GM21723 (cell line): Measurements from ENCODE around the gene PSMA7.

ENCODE experiments used
- ATAC-seq: cut with Tn5 transposase; IDR thresholded peaks from one replicate; pipeline ENCODE4 v1.9.1; 2021; ENCODE audit warnings: mild to moderate bottlenecking, moderate library complexity; ENCODE audit not compliant: unreplicated experiment

The PSMA7 gene

DNA sequence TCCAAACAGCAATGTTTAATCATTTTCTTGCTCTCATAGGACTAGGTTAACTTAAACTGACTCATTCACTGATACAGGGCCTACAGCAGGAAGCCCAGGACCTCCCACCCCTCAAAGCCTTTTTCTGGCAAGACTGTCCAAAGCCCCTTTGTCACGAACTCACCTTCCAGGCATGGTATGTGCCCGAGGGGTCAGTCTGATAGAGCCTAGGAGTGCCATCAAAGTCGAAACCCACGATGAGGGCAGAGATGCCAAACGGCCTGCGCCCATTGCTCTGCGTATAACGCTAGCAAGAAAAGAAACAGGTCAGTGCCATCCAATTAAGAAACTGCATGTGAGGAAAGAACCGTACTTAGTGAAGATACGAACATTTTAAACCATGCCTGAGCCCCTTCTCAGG is 4.3 kb downstream of the PSMA7 start:
- no peak for ATAC-seq

GRCh38 chr20:62138204-62138543 is 5.0 kb downstream of the PSMA7 start:
- ATAC-seq, result no peak

GRCh38 chr20:62137478-62138203 is 5.6 kb downstream of the PSMA7 start:
- ATAC-seq, result no peak

DNA sequence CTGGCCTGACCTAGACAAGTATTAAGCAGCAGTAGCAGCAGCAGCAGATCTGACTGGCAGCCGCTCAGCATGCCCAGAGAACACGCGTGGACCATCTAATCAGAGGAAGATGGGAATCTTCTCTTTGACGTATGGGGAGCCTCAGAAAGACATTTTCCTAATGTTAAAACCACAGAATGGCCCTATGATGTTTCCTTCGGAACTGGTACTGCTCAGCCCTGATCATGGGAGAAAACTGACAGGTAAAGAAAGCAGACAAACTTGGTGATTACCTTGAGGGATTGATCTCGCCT is 6.2 kb downstream of the PSMA7 start:
- no peak for ATAC-seq

GRCh38 chr20:62136283-62137091 is 6.7 kb downstream of the PSMA7 start:
- ATAC-seq, result peak; percentile 48

DNA sequence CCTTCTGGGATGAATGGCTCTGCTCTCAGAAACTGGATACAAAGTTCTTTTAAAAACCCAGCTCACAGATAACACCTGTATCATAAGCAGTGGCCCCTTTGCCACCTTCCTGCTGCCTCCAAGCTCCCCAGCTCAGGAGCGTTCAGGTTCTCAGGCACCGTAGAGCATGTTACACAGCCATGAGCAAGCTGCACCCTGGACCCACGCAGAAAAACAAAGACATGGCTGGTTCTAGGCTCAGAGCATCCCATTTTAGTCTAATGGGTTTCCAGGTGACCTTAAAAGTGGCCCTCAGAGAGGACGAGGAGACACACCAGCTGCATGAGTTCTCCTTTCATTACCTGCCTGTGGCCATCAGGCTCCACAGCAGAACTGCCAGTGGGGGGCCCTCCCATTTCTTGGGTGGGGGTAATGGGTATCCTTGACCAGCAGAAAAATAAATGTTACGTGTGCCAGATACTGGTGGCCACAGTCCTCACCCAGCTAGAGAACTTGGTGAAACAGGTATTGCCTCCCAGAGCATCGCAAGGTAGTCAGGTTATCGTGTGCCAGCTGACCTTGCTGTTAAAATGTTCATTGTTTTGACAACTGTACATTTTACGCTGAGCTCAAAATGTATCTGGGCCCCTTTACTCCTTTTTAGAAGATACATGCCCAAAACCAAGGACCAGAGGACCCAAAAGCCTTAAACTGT is 7.5 kb downstream of the PSMA7 start:
- ATAC-seq, result no peak

- no peak for ATAC-seq
Measured at GRCh38 chr20:62134735-62135231, 8.4 kb downstream of the PSMA7 start.

DNA sequence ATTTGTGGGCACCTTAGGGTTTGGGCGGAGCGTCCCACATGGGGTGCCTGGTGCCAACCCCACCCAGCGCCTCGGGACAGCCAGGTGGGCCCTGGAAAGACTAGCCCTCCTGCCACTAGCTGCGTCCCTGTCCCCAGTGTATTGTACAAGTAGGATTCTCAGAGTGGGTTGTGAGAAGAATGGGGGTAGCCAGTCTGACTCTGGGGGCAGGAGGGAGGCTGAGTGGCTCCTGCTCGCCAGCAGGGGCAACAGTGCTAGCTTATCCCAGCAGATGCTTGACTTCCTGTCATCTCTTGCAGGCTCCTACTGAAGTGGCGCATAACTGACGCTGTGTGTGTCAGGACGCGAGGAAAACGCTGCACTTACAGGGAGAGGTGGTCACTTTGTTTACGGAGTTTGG is 9.3 kb downstream of the PSMA7 start:
- ATAC-seq, result no peak

GRCh38 chr20:62133051-62133845 is 9.9 kb downstream of the PSMA7 start:
- no peak for ATAC-seq

DNA sequence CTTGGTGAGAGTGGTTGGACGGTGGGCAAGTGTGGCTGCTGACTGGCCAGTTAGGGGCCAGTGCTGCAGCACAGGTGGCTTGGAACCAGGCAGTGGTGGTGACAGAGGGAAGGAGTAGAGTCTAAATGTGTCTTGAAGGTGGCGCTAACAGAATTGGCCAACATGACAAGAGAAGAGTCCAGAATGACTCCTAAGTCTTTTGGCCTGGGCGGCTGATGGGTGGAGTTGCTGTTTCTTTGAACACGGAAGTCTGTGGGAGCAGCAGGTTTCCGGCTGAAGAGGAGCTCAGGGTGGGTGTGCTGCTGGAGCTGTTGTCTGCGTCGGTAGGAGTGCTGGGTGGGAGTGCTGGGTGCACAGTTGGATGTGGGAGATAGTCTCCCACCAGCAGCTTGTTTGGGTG is 10.8 kb downstream of the PSMA7 start:
- ATAC-seq, result no peak

GRCh38 chr20:62131560-62132320 is 11.5 kb downstream of the PSMA7 start:
- no peak for ATAC-seq

GRCh38 chr20:62129731-62130531 is 13.3 kb downstream of the PSMA7 start:
- no peak for ATAC-seq

- ATAC-seq, result no peak
Measured at GRCh38 chr20:62128502-62128901, 14.7 kb downstream of the PSMA7 start.

DNA sequence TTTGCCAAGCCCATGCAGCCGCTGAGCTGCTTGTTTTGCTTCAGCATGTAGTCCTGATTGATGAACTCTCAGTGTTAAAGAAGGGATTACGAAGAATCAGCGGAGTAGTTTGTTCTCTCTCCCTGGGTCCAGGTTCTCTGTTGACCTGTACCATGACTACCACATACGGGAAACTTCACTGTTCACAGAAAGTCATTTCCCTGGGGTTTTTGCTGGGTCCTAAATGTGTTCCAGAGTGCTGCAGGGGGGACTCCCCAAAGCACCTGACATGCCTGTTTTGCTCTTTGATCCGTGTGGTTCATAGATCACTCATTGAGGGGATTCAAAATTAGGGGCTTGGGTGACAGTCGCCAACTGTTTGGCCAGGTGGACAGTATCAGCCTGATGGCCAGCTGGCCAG is 15.4 kb downstream of the PSMA7 start:
- no peak for ATAC-seq

GRCh38 chr20:62126141-62126540 is 17.1 kb downstream of the PSMA7 start:
- ATAC-seq, result no peak

DNA sequence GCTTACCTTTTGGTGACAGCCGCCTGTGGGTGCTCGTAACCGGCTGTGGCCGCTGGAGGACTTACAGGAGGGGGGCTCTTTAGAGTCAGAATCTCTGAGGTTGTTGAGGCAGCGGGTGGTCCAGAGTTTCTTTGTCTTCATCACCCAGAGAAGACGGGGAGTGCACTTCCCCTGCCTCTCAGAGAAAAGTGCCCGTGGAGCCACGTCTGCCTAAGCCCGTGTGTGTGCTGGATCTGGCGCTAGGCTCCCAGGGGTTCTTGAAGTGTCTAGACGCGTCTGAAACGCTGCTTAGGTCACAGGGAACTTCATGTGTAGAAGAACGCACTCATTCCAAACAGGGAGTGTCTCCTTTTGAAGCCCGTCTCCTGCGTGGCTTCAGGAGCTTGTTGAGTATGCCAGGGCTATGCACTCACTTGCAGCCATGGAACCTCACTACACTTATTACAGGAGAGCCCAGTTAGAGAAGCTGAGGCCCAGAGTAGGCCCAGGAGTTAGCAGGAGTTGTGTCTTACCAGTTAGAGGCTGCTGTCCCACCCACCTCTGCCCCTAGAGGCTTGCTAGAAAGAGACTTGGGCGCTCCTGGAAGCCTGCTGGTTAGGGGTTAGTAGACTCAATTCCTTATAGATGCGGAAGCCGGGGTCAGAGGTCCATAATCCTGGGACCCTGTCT is 19.6 kb downstream of the PSMA7 start:
- ATAC-seq, result no peak

- ATAC-seq, result peak; percentile 15
Measured at GRCh38 chr20:62122654-62123449, 20.3 kb downstream of the PSMA7 start.
